ENCODE data around the gene HMG20A.

GRCh38 chr15:77466521-77466920, 45.8 kb downstream of the HMG20A start:
- TF ChIP-seq ZNF274 (IDR thresholded peaks at IDR 0.05; ENCODE audit: low read depth, low read length) (no peak), SUZ12 (IDR thresholded peaks at IDR 0.05; ENCODE audit: extremely low read depth, insufficient read depth, insufficient read length) (no peak), YY1 (IDR thresholded peaks at IDR 0.05; ENCODE audit: insufficient read depth, insufficient read length) (no peak)
